GM12892 (cell line): Measurements from ENCODE around the gene TPRG1.

ENCODE experiments used
- DNase-seq: peaks from one replicate; pipeline ENCODE4 v3.0.0; 2011; ENCODE audit not compliant: insufficient read length
- FAIRE-seq: peaks from 2 replicates; lab custom pipeline; 2011; peaks lifted over from hg19 to GRCh38; lab: Jason Lieb, UNC
- POLR2A ChIP-seq: IDR thresholded peaks from 2 replicates; pipeline ENCODE4 v1.6.1; 2011; ENCODE audit warnings: low read depth, low read length, control low read depth
- POLR2AphosphoS5 ChIP-seq: IDR thresholded peaks from 2 replicates; pipeline ENCODE4 v1.6.1; 2011; ENCODE audit warnings: low read depth, low read length, control low read depth
- TAF1 ChIP-seq: IDR thresholded peaks from 2 replicates; pipeline ENCODE4 v1.6.1; 2011; ENCODE audit warnings: low read depth, mild to moderate bottlenecking, control low read depth, low read length, borderline replicate concordance

Gene TPRG1

DNA sequence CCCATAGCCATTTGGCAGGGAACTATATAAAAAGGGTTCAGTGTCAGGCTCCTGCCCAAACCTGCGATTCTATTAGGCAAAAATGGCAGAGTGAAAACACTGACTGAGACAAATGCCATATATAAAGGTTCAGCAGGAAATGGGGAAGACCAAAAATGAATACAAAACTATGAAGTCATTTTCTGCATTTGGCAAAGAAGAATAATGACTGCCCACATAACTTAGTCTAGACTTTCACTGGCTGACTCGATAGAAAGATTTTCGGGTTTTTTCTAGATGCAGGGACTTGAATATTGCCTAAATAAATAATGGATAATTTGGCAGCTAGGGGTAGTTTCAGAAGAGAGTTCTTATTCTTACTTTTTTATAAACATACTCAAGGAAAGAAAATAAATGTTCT is 178.0 kb downstream of the TPRG1 start:
- peak; percentile 77 for FAIRE-seq
- no peak for TF ChIP-seq TAF1
- no peak for TF ChIP-seq POLR2AphosphoS5
- no peak for TF ChIP-seq POLR2A
- DNase-seq, result no peak

DNA sequence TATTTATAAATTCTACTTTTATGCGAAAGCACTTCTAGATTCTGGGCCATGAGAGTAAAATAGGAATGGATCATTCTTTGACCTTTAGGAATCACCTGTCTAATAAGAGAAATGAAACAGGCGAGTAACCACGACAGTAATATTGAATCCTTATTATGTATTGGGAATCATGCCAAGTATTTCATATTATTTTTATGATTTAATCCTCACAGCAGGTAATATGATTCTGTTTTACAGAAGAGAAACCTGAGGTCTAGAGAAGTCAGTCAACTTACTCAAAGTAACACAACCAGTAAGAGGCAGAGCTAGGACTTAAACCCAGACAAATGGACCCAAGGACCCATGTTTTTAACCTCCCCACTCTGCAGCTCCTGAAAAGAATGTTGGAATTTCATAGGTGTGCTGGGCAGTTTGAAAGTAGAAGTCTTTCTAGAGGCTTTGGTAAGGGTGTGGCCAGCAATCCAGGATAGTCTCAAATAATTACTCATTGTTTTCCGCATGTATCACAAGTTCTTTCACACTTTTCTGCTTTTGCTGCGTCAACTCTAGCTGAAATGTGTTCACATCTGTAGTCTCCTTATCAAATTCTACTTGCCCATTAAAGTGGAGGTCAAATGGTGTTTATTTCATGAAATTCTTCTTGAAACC is 181.7 kb downstream of the TPRG1 start:
- no peak for DNase-seq
- FAIRE-seq, result no peak
- TF ChIP-seq POLR2AphosphoS5, result no peak
- TF ChIP-seq TAF1, result no peak
- no peak for TF ChIP-seq POLR2A

DNA sequence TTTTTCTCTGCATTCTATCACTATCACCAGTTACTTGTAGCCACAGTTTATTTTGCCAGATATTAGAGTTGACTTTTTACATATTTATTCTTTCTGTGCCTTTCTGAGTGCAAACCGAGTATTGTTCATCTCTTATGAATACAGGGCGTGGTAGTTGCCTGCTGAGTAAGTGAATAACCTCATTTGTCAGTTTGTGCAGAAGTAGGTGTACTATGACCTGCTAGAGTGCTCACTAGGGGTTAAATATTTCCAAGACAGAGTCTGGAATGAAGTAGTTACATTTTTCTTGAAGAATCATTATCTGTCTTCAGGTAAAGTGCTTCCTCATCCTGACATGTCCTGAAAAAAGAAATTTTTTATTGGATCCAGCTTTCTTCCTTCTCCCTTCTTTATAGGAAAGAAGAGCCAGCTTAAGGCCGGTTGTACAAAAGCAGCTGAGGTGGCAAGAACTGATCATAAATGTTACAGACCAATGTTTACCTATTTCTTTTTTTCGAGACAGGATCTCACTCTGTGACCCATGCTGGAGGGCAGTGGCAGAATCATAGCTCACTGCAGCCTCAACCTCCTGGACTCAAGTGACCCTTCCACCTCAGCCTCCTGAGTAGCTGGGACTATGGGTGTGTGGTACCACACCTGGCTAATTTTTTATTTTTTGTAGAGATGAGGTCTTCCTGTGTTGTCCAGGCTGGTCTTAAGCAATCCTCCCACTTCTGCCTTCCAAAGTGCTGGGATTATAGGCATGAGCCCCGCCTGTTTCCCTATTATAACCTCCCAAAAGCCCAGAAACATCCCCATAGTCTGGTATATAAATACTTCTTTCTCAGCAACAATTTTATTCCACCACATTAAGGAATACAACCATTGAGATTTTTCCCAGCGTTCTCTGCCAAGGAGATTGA is 182.5 kb downstream of the TPRG1 start:
- TF ChIP-seq POLR2A (no peak), POLR2AphosphoS5 (no peak), TAF1 (no peak)
- FAIRE-seq (peak; percentile 85), DNase-seq (no peak)

DNA sequence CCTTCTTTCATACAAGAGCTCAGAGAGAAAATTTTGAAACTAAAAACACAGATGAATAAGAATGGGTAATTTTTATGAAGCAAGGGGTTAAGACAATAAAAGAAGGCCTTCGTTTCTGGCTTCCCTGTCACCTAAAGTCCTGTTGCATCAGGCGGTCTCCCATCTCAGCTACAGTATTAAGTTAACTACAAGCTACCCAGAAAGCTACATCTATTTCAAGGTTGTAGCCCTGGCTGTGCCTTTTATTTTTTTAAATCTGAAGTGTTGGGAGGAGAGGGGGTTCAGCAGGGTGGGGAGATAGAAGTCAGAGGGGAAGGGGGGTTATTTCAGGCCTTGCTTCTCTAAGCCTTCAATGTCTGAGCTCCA is 183.3 kb downstream of the TPRG1 start:
- DNase-seq (no peak), FAIRE-seq (peak; percentile 73)
- no peak for TF ChIP-seq POLR2A
- TF ChIP-seq POLR2AphosphoS5, result no peak
- TF ChIP-seq TAF1, result no peak

DNA sequence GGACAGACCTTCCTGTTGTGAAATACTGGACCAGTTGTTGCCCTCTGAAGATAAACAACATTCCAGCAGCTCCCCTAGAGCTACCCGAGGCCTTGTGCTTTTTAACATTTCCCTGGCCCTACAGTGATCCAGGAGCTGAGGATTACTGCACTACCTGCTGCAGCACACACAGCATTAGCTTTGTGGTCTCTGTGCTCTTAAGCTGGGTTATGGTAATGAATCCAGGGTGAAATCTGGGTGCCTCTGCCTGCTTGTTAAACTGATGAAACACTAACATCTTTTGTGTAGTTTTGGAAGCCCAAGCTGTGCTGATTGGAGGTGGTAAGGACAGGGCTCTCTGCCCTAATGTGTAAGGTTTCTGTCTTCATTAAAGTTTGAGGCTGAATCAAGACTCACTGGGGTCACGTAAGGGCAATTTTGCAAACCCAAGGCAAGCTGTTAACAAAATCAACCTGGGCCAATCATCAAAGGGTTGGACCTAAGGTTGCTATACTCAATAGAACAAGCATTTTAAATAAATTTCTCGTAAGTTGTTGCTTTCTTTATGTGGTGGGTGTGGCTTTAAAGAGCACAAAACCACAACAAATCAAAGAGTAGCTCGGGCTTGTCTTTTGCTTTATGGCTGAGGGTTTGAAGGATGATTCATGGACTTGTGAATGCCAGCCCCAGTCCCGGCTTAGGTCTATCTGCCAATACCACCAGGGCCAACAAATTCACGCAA is 183.9 kb downstream of the TPRG1 start:
- FAIRE-seq (no peak), DNase-seq (no peak)
- TF ChIP-seq TAF1, result no peak

DNA sequence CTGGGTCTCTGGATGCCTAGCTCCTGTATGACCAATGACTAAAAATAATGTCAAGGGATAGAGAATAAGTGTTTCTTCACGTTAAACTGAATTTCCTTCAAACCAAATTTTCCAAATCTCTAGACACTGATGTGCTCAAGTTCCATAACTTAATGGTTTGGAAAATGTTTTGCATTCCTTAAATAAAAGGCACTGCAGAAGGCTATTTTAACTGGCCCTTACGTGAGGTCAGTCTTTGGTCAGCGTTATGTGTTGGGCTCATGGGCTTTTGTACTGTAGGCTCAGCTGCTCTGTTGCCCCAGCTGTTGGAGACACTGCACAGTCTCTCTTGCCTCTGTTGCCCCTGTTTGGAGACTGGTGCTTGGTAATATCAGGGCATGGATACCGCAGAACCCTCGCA is 188.5 kb downstream of the TPRG1 start:
- TF ChIP-seq POLR2A (no peak), POLR2AphosphoS5 (no peak), TAF1 (no peak)
- DNase-seq (no peak), FAIRE-seq (peak; percentile 61)

DNA sequence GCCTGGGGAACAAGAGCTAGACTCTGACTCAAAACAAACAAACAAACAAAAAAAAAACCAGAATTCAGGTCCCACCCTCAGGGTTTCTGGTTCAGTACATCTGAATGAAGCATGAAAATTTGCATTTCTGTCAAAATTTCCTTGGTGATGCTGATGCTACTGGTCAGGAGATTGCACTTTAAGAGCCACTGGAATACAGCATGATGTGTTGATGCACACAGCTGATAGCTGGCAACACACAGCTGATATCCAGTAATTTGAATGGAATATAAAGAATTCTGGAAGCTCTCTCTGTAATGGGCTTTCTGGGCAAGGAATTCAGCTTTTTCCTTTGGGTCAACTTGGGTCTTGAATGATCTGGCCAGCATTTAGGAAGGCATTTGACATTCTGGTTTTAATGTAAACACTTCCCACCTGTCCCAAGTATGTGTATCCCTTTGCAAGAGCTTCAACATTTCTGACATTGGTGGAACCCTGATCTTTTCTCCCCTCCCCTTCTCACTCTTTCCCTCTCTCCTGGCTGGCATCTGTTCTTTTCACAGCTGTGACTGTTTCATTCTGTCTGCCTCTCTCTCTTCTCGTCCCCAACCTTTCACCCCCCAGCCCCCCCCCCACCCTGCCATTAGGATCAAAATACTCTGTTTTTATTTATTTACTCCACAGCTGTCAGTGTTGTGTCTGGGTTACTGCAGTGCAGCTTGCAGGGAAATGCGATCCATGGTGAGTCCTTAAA is 189.5 kb downstream of the TPRG1 start:
- peak; percentile 53 for FAIRE-seq
- DNase-seq, result no peak
- TF ChIP-seq TAF1 (no peak), POLR2A (no peak)

DNA sequence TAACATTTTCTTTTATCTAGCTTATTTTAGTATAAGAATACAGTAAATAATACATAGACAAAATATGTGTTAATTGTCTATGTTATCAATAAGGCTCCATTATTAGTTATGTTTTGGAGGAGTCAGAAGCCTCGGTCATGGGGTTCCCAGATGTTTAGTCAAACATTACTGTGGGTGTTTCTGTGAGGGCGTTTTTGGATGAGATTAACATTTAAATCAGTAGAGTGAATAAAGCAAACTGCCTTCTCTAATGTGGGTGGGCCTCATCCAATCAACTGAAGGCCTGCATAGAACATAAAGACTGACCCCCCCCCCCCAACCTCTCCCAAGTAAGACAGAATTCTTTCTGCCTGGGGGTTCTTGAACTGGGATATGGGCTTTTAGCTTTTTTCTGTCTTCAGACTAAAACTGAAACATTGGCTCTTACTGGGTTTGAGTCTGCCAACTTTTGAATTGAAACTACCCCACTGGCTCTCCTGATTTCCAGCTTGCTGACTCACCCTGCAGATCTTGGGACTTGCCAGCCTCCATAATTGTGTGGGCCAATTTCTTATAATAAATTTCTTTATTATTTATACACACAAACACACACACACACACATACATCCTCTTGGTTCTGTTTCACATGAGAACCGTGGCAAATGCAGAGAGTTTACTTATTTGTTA is 192.0 kb downstream of the TPRG1 start:
- TF ChIP-seq TAF1 (no peak), POLR2A (no peak)
- FAIRE-seq (no peak), DNase-seq (no peak)

DNA sequence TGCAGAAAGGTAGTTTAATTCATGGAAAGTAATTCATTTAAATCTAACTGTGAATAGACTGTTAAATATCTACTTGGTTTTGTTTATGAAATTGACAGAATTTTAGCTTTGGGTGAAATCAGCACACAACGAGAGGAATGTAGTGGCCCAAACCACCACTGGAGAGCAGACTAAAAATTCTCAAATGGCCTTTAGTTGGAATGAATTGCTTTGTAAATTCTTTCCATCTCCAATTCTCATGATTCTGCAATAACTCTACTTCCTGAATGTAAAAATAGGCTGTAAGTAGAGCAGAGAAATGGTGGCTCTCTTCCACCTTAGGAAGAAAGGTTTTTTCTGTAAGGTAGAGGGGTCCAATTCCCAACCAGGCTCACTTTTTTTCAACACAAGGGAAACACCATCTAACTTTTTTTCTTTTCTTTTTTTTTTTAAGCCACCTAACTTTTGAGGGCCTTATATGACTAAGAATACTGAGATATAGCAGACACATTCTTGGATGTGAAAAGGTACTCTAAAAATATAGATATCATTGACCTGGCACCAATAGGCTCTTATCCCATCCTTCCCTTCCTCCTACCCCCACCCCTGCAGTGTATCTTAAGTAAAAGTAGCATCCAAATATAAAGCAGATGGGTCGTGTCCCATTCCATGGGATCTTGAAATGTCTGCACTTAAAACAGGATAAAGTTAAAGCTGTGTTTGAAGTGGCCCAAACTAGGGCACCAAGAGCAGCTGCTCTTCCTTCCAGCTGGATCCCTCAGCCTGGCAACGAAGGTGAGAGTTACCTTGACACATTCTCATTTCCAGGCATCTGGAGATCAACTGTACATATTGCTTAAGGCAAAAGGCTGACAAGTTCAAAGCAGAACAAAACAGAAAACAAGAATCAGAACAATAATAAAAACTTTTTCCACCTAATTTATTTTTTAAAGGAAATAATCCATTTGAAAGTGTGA is 194.1 kb downstream of the TPRG1 start:
- DNase-seq (no peak), FAIRE-seq (no peak)
- no peak for TF ChIP-seq POLR2A
- TF ChIP-seq TAF1, result no peak
- no peak for TF ChIP-seq POLR2AphosphoS5

DNA sequence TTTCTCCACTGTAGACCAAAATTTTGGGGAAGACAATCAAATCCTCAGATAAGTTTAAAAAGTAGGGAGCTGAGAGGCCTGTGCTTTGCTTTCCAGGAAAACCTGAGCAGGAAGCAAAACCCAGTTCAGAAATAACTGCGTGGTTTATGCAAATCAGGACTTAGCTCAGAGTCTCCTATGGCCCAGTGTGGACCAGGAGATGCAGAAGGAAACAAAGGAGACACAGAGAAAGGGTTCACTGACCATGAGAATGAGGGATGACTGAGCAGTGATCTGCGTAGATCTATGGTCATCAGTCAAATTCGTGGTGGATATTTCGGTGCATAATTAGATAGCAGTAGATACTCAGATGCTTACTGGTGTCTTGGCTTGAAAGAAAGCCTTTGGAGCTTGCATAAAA is 196.6 kb downstream of the TPRG1 start:
- DNase-seq (no peak), FAIRE-seq (peak; percentile 72)
- TF ChIP-seq POLR2A (no peak), TAF1 (no peak), POLR2AphosphoS5 (no peak)
